K562 (cell line): ENCODE measurements around the gene CTSZ. TPM values are rescaled to one million over a fixed set of nuclear protein-coding genes. Genes with fewer than 3 reads are reported as not detected.

Source experiments
- BRD9 ChIP-seq: fragments of 450-650 bp; IDR thresholded peaks from 2 replicates; pipeline ENCODE4 v1.6.1; 2018; ENCODE audit warnings: low read depth; ENCODE audit not compliant: partially characterized antibody
- CBX8 ChIP-seq: fragments of 200-600 bp; sonication (generic); IDR thresholded peaks from 2 replicates; pipeline ENCODE4 v1.6.1; 2012; ENCODE audit warnings: borderline replicate concordance, mixed run types, low read depth, mild to moderate bottlenecking, moderate library complexity, mixed read lengths, low read length, control low read depth, inconsistent platforms; ENCODE audit not compliant: poor library complexity, severe bottlenecking; ENCODE audit errors: extremely low read depth
- DEAF1 ChIP-seq: fragments of 450-650 bp; formaldehyde crosslinking; IDR thresholded peaks from 2 replicates; pipeline ENCODE4 v1.4.0; 2020; ENCODE audit warnings: mild to moderate bottlenecking, moderate library complexity
- DNMT1 ChIP-seq: fragments of 450-650 bp; IDR thresholded peaks from 2 replicates; pipeline ENCODE4 v1.6.1; 2016; ENCODE audit warnings: antibody characterized with exemption, mild to moderate bottlenecking
- E2F8 ChIP-seq: fragments of 450-650 bp; IDR thresholded peaks from 2 replicates; pipeline ENCODE4 v1.7.1; 2018; ENCODE audit warnings: mild to moderate bottlenecking, low read depth; ENCODE audit not compliant: partially characterized antibody
- HDGF ChIP-seq: fragments of 450-650 bp; IDR thresholded peaks from 2 replicates; pipeline ENCODE4 v1.6.1; 2016
- ID3 ChIP-seq, 2 experiments: fragments of 250-450 bp in 1 of 2; fragments of 450-650 bp in 1 of 2; sonication (Bioruptor Pico) in 1 of 2; IDR thresholded peaks; 2 replicates each; pipeline versions ENCODE4 v1.6.1 to v1.8.0; 2016 to 2021; ENCODE audit warnings: mild to moderate bottlenecking in 2 of 2, moderate library complexity in 2 of 2, missing compliant biosample characterization in 1 of 2, missing genetic modification characterization in 1 of 2
- KHSRP ChIP-seq: fragments of 450-650 bp; IDR thresholded peaks from 2 replicates; pipeline ENCODE4 v1.6.1; 2017
- MCM5 ChIP-seq: fragments of 450-650 bp; IDR thresholded peaks from 2 replicates; pipeline ENCODE4 v1.6.1; 2016; ENCODE audit warnings: low read depth
- MED1 ChIP-seq: sonication (generic); formaldehyde crosslinking; IDR thresholded peaks from 2 replicates; pipeline ENCODE4 v1.8.1; 2023; ENCODE audit warnings: missing genetic modification reagents, borderline replicate concordance
- NCOA6 ChIP-seq: fragments of 450-650 bp; IDR thresholded peaks from 2 replicates; pipeline ENCODE4 v1.6.1; 2017; ENCODE audit warnings: mild to moderate bottlenecking
- POU5F1 ChIP-seq: fragments of 150-350 bp; IDR thresholded peaks from 2 replicates; pipeline ENCODE4 v1.6.1; 2014; ENCODE audit warnings: borderline replicate concordance, low read length, low read depth, mild to moderate bottlenecking; ENCODE audit not compliant: partially characterized antibody
- RBM14 ChIP-seq: fragments of 200-400 bp; formaldehyde crosslinking; IDR thresholded peaks from 2 replicates; pipeline ENCODE4 v1.6.1; 2018; ENCODE audit warnings: low read depth, mild to moderate bottlenecking, low read length, moderate library complexity, borderline replicate concordance; ENCODE audit not compliant: insufficient read depth
- RBM17 ChIP-seq: fragments of 200-400 bp; formaldehyde crosslinking; IDR thresholded peaks from 2 replicates; pipeline ENCODE4 v1.6.1; 2017; ENCODE audit warnings: low read depth, mild to moderate bottlenecking, low read length, borderline replicate concordance
- ZBTB12 ChIP-seq: fragments of 250-450 bp; sonication (Bioruptor Pico); IDR thresholded peaks from 2 replicates; pipeline ENCODE4 v1.4.0; 2020
- ZNF146 ChIP-seq: IDR thresholded peaks from one replicate; pipeline ENCODE4 v1.6.1; 2018; ENCODE audit warnings: missing compliant biosample characterization; ENCODE audit not compliant: unreplicated experiment
- ZNF3 ChIP-seq: fragments of 250-450 bp; sonication (Bioruptor Pico); IDR thresholded peaks from 2 replicates; pipeline ENCODE4 v1.5.0; 2021; ENCODE audit warnings: mild to moderate bottlenecking, moderate library complexity
- ZNF512 ChIP-seq: IDR thresholded peaks from 2 replicates; pipeline ENCODE4 v1.6.1; 2016; ENCODE audit warnings: missing genetic modification characterization, missing compliant biosample characterization
- ZNF584 ChIP-seq: fragments of 200-800 bp; sonication (Bioruptor generic); IDR thresholded peaks from 2 replicates; pipeline ENCODE4 v1.6.1; 2016; ENCODE audit warnings: low read depth, mild to moderate bottlenecking, missing genetic modification characterization, missing compliant biosample characterization
- ZNF75A ChIP-seq: fragments of 450-650 bp; formaldehyde crosslinking; IDR thresholded peaks from 2 replicates; pipeline ENCODE4 v1.4.0; 2020; ENCODE audit warnings: mild to moderate bottlenecking
- polyA plus RNA-seq, 8 experiments: library from polyadenylated mRNA; depleted of rRNA in 4 of 8; stranded (reverse) in 5 of 8; unstranded in 3 of 8; fragments of >200 nt; fragmentation: Nextera tagmentation in 2 of 8; fragmentation: Illumina TruSeq in 1 of 8; extraction: Ambion mirVana in 2 of 8; extraction: Trizol in 1 of 8; gene quantifications; 2 replicates each; pipeline versions ENCODE4 v1.2.1 to v1.2.3, GENCODE V29; 2011 to 2014; ENCODE audit warnings: inconsistent platforms in 1 of 8, missing spikeins in 1 of 8
- total RNA-seq, 7 experiments: library from RNA; depleted of rRNA in 6 of 7; stranded (reverse); fragments of >200 nt in 6 of 7; fragmentation: Illumina TruSeq in 2 of 7; extraction: Trizol in 2 of 7; gene quantifications; 2 replicates each; pipeline versions ENCODE4 v1.2.1 to v1.2.3, GENCODE V29; 2011 to 2021; ENCODE audit warnings: low replicate concordance in 1 of 7

CTSZ gene
- total and polyA plus RNA-seq, 9 of the 15 experiments (the other 6 are each of a cell fraction or from before 2014, with no cell fraction given): 1.6 to 143 (median 82.8) TPM

- no peak for TF ChIP-seq RBM14
- TF ChIP-seq ZNF512 (tag): no peak
- TF ChIP-seq MCM5: no peak
- no peak for TF ChIP-seq RBM17
- peak; percentile 75 for TF ChIP-seq ZBTB12 (CRISPR knock-in tag)
- no peak for TF ChIP-seq POU5F1
- TF ChIP-seq DEAF1 (CRISPR knock-in tag): no peak
- no peak for TF ChIP-seq NCOA6
- no peak for TF ChIP-seq CBX8
- TF ChIP-seq E2F8: peak; percentile 20
- TF ChIP-seq MED1 (CRISPR knock-in tag): no peak
- no peak for TF ChIP-seq BRD9
- no peak for TF ChIP-seq HDGF
- peak; percentile 79; the same call in 1 of the 2 replicates for TF ChIP-seq ID3 (CRISPR knock-in tag; IDR thresholded peaks at IDR 0.05)
- peak; percentile 100 for TF ChIP-seq ID3 (tag; IDR thresholded peaks at IDR 0.05)
- peak; percentile 67 for TF ChIP-seq ZNF75A
- TF ChIP-seq DNMT1: no peak
- no peak for TF ChIP-seq ZNF3 (CRISPR knock-in tag)
- no peak for TF ChIP-seq ZNF146
- TF ChIP-seq KHSRP: no peak
- TF ChIP-seq ZNF584 (CRISPR knock-in tag): peak; percentile 98
These were observed 25.1 kb upstream of the CTSZ start, which contains the start of gene ATP5F1E (continued) for GRCh38 chr20:59032023-59032712.
